ENCODE results near the gene ANGPTL4. TPM values are rescaled to one million over a fixed set of nuclear protein-coding genes. Genes with fewer than 3 reads are reported as not detected.

Gene ANGPTL4
- total RNA-seq, 1 donor, result 1.1 TPM

Small RNAs within 50 kb of the gene (small RNA-seq; reads per million reads assigned to genes)
- 0.60 reads per million for gene MIR4999

Other genes starting within 250 kb of the ANGPTL4 start
- gene FBN3, start 214.6 kb upstream of the ANGPTL4 start, total RNA-seq, result not detected in 2 replicates
- 1.5 and 4.0 TPM in 2 replicates for gene CERS4, start 154.8 kb upstream of the ANGPTL4 start, total RNA-seq
- 18.6 and 22.8 TPM in 2 replicates for gene CD320, start 55.8 kb upstream of the ANGPTL4 start, total RNA-seq
- gene NDUFA7, start 42.8 kb upstream of the ANGPTL4 start, total RNA-seq, result 9.0 and 18.3 TPM in 2 replicates
- 177 and 180 TPM in 2 replicates for gene RPS28, start 42.7 kb upstream of the ANGPTL4 start, total RNA-seq
- 0.59 TPM in 1 of 2 replicates, not detected in the other for gene KANK3, start 20.9 kb upstream of the ANGPTL4 start, total RNA-seq
- 24.2 and 28.3 TPM in 2 replicates for gene RAB11B, start 26.2 kb downstream of the ANGPTL4 start, total RNA-seq
- gene MARCHF2, start 49.1 kb downstream of the ANGPTL4 start, total RNA-seq, result 69.8 and 72.5 TPM in 2 replicates
- gene HNRNPM, start 80.8 kb downstream of the ANGPTL4 start, total RNA-seq, result 37.7 and 39.4 TPM in 2 replicates
- under 0.01 TPM in 1 of 2 replicates, not detected in the other for gene PRAM1, start 138.5 kb downstream of the ANGPTL4 start, total RNA-seq
- 2.9 and 6.9 TPM in 2 replicates for gene ZNF414, start 150.0 kb downstream of the ANGPTL4 start, total RNA-seq
- under 0.01 and 0.72 TPM in 2 replicates for gene MYO1F, start 213.3 kb downstream of the ANGPTL4 start, total RNA-seq
- gene ADAMTS10, start 246.6 kb downstream of the ANGPTL4 start, total RNA-seq, result 49.6 and 56.3 TPM in 2 replicates